ENCODE measurements around the gene DCAKD.

GRCh38 chr17:45051060-45051719 lies at the start of gene DCAKD:
- no peak for TF ChIP-seq CTCF (IDR thresholded peaks at IDR 0.05)
- no peak for TF ChIP-seq ZFX (IDR thresholded peaks at IDR 0.05; ENCODE audit: borderline replicate concordance)

Measured in 22Rv1 (cell line).